ENCODE data around the gene MYD88. TPM values are rescaled to one million over a fixed set of nuclear protein-coding genes. Genes with fewer than 3 reads are reported as not detected.
A peak's percentile ranks its signal among the peaks of the same experiment; 100 is the strongest.

Gene MYD88
- total RNA-seq, 1 experiment from 2014 or later, result 19.2 TPM

DNA sequence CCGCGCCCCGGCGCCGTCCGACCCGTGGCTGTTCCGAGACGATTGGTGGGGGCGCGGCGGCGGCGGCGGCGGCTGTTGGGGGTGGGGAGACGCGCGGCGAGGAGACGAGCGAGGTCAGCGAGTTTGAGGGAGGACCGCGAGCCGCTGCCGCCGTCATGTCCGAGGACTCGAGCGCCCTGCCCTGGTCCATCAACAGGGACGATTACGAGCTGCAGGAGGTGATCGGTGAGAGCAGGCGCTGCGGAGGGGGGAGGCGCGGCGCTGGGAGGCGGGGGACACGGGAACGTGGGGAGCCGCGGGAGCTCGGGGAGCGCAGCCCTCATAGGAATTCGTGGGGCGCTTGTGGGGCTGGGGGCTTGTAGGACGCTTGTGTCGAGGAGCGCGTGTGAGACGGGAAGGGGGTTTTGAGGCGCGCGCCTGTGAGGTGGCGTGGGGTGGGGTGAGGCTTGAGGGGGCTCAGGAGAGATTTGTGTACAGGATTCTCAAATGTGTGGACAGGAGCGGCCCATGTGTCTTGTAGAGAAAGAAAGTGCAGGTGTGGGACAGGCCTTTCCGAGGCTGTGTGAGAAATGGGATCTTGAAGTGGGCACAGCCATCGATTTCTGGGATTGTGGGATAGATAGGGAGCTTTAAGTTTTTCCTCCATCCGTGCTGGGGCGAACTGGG, 27.4 kb downstream of the MYD88 start (continued):
- TF ChIP-seq JUN (CRISPR knock-in tag; IDR thresholded peaks at IDR 0.05), result no peak
- TF ChIP-seq FOXP1 (CRISPR knock-in tag; IDR thresholded peaks at IDR 0.05; ENCODE audit: borderline replicate concordance), result peak; percentile 91
- TF ChIP-seq ZNF671 (CRISPR knock-in tag; IDR thresholded peaks at IDR 0.05), result no peak
- TF ChIP-seq SMAD4 (CRISPR knock-in tag; IDR thresholded peaks at IDR 0.05), result no peak
- no peak; the same call in 1 of the 2 replicates for TF ChIP-seq ZNF281 (CRISPR knock-in tag; IDR thresholded peaks at IDR 0.05)
- TF ChIP-seq HMGXB4 (CRISPR knock-in tag; IDR thresholded peaks at IDR 0.05), result no peak; the same call in 1 of the 2 replicates
- TF ChIP-seq, protein P1, sequence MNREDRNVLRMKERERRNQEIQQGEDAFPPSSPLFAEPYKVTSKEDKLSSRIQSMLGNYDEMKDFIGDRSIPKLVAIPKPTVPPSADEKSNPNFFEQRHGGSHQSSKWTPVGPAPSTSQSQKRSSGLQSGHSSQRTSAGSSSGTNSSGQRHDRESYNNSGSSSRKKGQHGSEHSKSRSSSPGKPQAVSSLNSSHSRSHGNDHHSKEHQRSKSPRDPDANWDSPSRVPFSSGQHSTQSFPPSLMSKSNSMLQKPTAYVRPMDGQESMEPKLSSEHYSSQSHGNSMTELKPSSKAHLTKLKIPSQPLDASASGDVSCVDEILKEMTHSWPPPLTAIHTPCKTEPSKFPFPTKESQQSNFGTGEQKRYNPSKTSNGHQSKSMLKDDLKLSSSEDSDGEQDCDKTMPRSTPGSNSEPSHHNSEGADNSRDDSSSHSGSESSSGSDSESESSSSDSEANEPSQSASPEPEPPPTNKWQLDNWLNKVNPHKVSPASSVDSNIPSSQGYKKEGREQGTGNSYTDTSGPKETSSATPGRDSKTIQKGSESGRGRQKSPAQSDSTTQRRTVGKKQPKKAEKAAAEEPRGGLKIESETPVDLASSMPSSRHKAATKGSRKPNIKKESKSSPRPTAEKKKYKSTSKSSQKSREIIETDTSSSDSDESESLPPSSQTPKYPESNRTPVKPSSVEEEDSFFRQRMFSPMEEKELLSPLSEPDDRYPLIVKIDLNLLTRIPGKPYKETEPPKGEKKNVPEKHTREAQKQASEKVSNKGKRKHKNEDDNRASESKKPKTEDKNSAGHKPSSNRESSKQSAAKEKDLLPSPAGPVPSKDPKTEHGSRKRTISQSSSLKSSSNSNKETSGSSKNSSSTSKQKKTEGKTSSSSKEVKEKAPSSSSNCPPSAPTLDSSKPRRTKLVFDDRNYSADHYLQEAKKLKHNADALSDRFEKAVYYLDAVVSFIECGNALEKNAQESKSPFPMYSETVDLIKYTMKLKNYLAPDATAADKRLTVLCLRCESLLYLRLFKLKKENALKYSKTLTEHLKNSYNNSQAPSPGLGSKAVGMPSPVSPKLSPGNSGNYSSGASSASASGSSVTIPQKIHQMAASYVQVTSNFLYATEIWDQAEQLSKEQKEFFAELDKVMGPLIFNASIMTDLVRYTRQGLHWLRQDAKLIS (CRISPR knock-in tag; IDR thresholded peaks at IDR 0.05; ENCODE audit: borderline replicate concordance), result 0 out of 2 replicates have a peak, but pooled peaks have one; percentile 75
- TF ChIP-seq, protein P2, sequence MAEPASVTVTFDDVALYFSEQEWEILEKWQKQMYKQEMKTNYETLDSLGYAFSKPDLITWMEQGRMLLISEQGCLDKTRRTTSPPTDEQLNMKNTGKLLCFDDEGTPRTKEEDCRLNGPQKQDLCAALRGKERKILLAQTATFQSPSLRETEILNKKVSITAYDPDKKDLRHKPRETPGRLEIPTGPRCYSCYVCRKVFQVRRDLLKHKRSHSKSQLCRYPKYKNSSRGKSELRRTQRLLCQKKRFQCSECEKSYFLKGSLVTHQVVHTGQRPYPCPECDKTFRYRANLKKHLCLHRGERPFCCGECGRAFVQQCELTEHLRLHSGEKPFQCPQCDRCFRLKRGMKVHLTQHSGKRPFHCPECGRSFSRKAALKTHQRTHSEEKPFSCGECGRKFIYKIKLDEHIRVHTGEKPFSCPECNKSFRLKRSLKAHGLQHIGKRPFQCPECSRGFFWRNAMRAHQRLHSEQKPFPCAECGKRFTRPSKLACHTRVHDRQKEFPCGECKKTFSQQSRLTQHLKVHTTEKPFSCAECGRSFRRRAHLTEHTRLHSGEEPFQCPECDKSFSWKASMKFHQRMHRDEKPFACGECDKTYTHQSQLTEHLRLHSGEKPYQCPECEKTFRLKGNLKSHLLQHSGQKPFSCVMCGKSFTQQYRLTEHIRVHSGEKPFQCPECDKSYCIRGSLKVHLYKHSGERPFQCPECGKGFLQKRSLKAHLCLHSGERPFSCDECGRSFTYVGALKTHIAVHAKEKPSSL (CRISPR knock-in tag; conservative IDR thresholded peaks at IDR 0.05), result no peak
- TF ChIP-seq AR (CRISPR knock-in tag; IDR thresholded peaks at IDR 0.05), result no peak
- TF ChIP-seq, protein P3, sequence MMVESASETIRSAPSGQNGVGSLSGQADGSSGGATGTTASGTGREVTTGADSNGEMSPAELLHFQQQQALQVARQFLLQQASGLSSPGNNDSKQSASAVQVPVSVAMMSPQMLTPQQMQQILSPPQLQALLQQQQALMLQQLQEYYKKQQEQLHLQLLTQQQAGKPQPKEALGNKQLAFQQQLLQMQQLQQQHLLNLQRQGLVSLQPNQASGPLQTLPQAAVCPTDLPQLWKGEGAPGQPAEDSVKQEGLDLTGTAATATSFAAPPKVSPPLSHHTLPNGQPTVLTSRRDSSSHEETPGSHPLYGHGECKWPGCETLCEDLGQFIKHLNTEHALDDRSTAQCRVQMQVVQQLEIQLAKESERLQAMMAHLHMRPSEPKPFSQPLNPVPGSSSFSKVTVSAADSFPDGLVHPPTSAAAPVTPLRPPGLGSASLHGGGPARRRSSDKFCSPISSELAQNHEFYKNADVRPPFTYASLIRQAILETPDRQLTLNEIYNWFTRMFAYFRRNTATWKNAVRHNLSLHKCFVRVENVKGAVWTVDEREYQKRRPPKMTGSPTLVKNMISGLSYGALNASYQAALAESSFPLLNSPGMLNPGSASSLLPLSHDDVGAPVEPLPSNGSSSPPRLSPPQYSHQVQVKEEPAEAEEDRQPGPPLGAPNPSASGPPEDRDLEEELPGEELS (CRISPR knock-in tag; IDR thresholded peaks at IDR 0.05), result no peak; the same call in 1 of the 2 replicates
- TF ChIP-seq PRDM15 (CRISPR knock-in tag; IDR thresholded peaks at IDR 0.05), result no peak
- no peak for TF ChIP-seq NFE2L1 (CRISPR knock-in tag; IDR thresholded peaks at IDR 0.05)
- TF ChIP-seq, protein P4, sequence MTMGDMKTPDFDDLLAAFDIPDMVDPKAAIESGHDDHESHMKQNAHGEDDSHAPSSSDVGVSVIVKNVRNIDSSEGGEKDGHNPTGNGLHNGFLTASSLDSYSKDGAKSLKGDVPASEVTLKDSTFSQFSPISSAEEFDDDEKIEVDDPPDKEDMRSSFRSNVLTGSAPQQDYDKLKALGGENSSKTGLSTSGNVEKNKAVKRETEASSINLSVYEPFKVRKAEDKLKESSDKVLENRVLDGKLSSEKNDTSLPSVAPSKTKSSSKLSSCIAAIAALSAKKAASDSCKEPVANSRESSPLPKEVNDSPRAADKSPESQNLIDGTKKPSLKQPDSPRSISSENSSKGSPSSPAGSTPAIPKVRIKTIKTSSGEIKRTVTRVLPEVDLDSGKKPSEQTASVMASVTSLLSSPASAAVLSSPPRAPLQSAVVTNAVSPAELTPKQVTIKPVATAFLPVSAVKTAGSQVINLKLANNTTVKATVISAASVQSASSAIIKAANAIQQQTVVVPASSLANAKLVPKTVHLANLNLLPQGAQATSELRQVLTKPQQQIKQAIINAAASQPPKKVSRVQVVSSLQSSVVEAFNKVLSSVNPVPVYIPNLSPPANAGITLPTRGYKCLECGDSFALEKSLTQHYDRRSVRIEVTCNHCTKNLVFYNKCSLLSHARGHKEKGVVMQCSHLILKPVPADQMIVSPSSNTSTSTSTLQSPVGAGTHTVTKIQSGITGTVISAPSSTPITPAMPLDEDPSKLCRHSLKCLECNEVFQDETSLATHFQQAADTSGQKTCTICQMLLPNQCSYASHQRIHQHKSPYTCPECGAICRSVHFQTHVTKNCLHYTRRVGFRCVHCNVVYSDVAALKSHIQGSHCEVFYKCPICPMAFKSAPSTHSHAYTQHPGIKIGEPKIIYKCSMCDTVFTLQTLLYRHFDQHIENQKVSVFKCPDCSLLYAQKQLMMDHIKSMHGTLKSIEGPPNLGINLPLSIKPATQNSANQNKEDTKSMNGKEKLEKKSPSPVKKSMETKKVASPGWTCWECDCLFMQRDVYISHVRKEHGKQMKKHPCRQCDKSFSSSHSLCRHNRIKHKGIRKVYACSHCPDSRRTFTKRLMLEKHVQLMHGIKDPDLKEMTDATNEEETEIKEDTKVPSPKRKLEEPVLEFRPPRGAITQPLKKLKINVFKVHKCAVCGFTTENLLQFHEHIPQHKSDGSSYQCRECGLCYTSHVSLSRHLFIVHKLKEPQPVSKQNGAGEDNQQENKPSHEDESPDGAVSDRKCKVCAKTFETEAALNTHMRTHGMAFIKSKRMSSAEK (CRISPR knock-in tag; IDR thresholded peaks at IDR 0.05; ENCODE audit: borderline replicate concordance), result no peak
